NCI-H526 treated with DMSO at 0.1 percent for 48 hours (cell line): ENCODE data around the gene ARL8A.
"Not testable (repeated sequence)": the region's sequence is repeated elsewhere in the genome, so short reads cannot be mapped to it uniquely, and the experiment has no call there.

ENCODE experiments used
- DNase-seq: peaks from one replicate; lab custom pipeline; 2025; lab: John Stamatoyannopoulos, UW

ARL8A gene

GRCh38 chr1:202173993-202174392 is 29.5 kb upstream of the ARL8A start:
- no peak for DNase-seq

GRCh38 chr1:202172015-202172355 is 27.4 kb upstream of the ARL8A start:
- DNase-seq = no peak

- no peak for DNase-seq
These were observed 26.9 kb upstream of the ARL8A start for GRCh38 chr1:202171292-202172014.

DNA sequence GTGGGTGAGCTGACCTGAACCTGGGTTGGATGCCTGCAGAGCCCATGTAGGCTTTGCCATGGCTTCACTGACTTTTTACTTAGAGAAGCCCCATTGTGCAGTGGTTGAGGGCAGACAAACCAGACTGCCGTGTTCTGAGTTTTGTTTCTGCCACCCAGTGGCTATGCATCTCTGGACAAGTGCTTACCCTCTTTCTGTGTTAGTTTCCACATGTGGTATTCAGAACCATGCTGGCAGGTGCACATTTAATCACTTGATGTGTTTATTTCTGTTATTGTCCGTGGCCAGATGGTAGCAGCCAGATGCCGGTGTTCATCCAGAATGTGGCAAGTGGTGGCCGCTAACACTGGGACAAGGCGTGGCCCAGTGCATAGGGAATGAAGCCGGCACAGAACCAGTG is 26.2 kb upstream of the ARL8A start:
- DNase-seq = peak; percentile 8

GRCh38 chr1:202168861-202169260 is 24.3 kb upstream of the ARL8A start:
- DNase-seq = no peak

GRCh38 chr1:202167708-202168415 is 23.3 kb upstream of the ARL8A start:
- DNase-seq = no peak

- not testable (repeated sequence) for DNase-seq
These were observed 22.5 kb upstream of the ARL8A start for GRCh38 chr1:202167054-202167453.

DNA sequence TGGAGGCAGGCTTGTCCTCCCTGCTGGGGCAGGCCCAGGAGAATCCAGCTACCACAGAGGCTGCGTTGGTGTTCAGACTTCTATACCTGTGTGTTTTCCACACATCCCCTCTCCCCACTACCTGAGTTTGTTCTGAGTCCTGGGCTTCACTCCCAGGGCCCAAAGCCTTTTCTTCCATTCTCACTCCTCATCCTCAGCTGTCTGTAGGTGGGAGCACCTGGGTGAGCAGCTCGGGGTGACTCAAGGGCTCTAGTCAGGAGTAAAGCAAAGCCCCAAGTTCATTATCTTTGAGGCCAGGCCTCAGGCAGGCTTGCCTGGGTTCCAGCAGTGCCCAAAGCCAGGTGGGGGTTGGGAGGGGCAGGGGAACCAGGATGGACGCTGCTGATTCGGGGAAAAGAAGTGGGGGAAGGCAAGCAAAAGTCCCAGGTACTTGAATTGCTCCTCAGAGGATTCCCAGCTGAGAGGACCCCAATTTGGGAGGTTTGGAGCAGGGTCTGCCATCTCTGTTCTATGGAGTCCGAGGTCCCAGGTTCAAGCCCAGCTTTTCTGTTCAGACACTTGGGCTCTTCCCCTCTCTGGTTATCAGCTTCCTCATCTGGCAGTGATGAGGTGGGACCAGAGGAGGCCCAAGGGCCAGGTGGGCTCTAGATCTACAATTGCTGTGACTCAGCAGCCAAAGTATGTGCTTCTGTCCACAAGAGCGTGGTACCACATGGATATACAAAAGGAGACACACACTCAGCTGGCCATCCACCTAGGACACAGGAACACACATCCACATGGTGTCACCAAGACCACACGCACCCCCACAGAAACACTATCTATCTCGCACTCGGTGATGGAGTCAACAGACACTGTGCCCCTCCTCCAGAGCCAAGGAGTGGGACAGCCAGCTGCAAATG is 21.7 kb upstream of the ARL8A start:
- DNase-seq = no peak

DNA sequence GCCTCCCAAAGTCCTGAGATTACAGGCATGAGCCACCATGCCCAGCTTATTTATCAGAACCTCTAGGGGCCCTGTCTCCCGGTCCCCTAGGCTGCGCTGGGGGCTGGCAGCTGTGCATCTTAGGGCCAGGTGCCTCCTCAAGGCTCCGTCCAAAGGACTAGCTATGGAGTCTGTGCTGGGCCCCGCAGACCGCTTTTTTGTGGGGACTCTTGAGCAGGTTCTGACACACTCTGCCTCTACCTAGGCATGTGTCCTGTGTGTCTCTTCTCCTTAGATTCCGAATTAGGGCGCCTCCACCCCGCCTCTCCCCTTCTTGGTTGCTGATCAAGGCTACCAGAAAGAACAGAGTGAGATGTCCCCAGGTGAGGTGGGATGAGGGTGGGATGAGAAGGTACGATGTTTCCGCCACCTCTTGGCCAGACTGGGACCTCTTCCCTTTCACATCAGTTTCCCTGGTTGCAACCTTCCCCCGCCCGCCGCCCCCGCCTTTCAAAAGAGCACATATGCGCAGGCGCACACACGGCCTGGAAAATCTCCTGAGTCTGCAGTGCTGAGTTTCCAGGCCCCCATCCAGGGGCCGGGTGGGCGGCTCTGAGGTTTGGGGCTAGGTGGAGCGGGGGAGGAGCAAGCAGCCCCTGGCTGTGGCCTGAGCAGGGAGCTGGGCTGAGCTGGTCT is 20.9 kb upstream of the ARL8A start:
- DNase-seq = no peak

- DNase-seq = no peak
These were observed 19.9 kb upstream of the ARL8A start for GRCh38 chr1:202164271-202165037.

GRCh38 chr1:202163281-202164270 is 19.0 kb upstream of the ARL8A start:
- DNase-seq = no peak

GRCh38 chr1:202162418-202163280 is 18.1 kb upstream of the ARL8A start:
- no peak for DNase-seq

- no peak for DNase-seq
These were observed 17.5 kb upstream of the ARL8A start for GRCh38 chr1:202162047-202162417.

DNA sequence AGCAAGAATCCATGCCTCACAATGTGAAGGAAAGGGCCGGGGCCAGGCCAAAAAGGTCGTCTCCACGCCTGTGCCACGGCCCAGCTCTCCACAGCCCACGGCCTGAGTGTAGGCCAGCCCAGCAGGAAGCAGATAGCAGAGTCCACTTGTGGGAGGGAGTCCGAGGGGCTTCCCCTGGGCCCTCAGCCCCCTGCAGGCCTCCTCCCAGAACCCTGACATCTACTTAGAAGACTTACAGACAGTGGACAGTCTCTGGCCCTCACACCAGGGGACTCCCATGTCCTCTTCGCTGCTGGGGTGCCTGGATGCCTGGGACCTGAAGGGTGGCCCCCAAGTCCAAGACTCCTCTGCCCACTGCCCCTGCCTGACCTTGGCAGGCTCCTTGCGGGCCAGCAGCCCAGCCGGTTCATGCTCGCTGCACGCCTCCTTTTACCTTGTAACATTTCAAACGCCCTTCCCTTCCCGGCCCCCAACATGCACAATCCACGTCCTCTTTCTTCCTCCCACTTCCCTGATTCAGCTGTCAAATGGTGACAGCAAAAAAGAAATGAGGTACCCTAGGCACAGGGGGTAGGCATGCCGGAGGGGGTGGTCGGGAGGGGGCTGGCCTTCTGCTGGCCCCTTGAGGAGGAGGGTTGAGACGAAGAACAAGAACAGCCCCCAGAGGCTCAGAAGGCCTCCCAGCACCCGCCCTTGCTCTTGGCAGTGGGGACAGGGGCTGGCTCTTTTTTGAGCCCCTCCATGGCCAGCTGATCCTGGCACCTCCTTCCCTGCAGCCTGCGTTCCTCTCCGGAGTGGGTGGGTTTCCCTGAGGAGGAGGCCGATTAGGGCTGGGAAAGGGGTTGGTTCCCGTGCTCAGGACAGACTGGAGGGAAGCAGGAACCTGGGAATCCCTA is 16.9 kb upstream of the ARL8A start:
- DNase-seq = no peak

GRCh38 chr1:202160377-202160940 is 15.9 kb upstream of the ARL8A start, which contains the start of gene PTPN7:
TSS of gene PTPN7 (minus strand) at chr1:202160602. CDS start at chr1:202159402, 1,200 bp downstream.
- no peak for DNase-seq

GRCh38 chr1:202159534-202160371 is 15.2 kb upstream of the ARL8A start:
- DNase-seq = no peak
